Measurements from ENCODE around the gene ZKSCAN1.

Gene ZKSCAN1

DNA sequence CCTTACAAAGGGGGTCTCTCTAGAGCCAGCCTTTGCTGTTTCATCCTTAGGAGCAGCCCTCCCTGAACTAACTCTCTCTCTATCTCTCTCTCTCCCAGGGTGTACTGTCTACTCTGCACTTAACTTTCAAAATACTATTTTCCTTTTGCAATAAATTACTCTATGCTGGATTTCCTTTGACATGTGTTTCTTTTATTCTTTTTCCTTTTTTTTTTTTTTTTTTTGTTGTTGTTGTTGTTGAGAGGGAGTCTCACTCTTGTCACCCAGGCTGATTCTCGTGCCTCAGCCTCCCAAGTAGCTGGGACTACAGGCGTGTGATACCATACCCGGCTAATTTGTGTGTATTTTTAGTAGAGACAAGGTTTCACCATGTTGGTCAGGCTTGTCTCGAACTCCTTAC lies 67.6 kb downstream of the ZKSCAN1 start:
- no peak for FAIRE-seq

DNA sequence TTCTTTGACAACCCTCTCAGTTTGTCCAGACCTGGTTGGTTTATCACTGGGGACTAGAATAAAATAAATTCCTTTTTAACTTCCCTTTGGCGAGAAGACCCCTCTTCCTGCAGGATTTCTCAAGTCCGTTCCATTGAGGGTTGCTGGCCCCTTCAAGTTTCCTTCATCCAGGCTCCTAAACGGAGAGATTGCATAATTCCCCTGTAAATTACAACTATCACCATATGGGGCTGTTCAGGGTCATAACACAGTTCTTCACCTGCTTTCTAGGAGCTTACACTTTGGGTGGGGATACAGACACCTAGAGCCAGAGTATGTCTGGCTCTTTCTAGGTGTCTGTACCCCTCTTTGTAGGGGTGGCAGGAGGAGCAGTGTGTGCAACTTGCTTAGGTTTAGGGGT lies 70.1 kb downstream of the ZKSCAN1 start:
- no peak for FAIRE-seq

DNA sequence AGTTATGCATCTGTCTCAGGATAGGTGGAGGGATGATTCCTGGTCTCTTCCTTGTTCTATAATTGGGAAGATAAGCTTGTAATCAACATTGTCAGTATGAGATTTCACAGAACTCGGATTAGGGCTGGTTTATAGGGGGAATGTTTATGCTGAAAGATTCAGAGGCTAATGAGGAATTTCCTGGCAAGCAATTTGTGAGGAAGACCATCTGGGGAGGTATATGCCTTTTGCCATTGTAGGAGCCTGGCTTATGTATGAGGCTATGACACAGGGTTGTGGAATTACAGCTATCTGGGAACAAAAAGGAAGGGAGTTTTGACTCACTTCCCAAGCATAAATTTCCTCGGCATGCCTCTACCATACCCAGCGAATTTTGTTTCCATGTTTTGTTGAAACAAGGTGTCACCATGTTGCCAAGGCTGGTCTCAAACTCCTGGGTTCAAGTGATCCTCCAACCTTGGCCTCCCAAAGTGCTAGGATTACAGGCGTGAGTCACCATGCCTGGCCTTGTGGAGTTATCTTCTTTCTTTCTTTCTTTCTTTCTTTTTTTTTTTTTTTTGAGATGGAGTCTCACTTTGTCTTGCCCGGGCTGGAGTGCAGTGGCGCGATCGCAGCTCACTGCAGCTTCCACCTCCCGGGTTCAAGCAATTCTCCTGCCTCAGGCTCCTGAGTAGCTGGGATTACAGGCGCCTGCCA lies 71.8 kb downstream of the ZKSCAN1 start:
- no peak for FAIRE-seq

DNA sequence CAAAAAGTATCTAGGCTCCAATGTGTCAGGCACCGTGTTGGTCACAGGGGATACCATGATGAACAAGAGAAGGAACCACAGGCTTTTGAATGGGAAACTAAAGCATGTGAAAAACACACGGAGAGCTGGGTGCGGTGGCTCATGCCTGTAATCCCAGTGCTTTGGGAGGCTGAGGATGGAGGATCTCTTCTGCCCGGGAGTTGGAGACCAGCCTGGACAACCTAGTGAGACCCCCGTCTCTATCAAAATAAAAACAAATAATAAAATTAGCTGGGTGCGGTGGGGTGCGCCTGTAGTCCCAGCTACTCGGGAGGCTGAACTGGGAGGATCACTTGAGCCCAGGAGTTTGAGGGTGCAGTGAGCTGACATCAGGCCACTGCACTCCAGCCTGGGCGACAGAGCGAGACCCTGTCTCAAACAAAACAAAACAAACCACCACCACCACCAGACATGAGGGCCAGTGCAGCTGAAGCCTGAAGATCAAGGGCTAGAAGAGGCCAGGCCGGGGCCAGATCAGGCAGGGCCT lies 72.8 kb downstream of the ZKSCAN1 start:
- no peak for FAIRE-seq

DNA sequence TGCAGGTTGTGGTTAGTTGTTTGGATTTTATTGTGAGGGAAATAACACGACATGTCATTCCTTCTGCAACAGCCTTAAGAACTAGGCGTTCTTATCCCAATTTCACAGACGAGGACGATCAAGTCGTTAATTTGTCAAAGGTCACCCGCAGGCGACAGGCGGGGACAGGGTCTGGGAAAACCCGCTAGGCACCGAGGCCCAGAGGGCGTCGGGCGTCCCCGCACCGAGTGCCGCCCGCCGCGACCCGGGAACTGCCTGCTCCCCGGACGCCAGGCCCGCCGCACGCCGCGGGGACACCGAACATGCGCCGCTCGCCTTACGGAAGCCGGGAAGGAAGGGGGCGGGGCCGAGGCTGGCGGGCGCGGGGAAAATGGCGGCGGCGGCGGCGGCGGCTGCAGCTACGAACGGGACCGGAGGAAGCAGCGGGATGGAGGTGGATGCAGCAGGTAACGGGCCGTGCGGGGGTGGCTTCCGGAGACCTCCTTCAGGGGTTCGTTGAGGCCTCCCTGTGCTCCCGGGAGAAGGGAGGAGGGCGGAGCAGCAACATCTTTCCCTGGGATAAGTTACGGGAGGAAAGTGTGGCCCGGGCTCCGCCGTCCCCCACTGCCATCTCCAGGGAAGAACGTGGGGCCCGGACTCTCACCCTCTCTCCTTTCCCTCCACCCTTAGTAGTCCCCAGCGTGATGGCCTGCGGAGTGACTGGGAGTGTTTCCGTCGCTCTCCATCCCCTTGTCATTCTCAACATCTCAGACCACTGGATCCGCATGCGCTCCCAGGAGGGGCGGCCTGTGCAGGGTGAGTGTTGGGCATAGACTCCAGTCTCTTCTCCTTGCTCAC lies 73.4 kb downstream of the ZKSCAN1 start, which contains the start of gene COPS6:
TSS of gene COPS6 (plus strand) at position 349 of the 837 bp plus-strand sequence. CDS start at position 371, 22 bp downstream.
- FAIRE-seq, result no peak

DNA sequence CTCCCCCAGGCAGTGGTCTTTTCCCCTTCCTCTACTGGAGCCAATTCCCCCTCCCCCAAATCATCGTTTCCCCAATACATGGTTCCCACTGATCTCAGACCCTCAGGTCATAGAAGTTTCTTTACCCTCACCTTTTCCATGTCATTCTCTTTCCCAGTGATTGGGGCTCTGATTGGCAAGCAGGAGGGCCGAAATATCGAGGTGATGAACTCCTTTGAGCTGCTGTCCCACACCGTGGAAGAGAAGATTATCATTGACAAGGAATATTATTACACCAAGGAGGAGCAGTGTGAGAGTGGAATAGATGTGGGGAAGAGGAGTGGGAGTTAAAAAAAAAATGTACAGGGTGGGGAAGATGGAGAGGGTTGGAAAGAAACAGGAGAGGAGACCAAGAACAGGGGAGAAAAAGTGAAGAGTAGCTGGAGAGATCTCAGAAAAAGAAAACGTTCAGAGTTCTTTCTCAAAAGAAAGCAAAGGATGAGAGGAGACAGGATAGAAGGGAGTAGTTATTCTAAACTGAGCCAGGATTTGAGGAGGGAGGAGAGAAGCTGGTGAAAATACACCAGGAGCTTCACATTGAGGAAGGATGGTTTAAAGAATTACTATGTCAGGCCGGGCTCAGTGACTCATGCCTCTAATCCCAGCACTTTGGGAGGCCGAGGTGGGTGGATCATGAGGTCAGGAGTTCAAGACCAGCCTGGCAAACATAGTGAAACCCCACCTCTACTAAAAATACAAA lies 74.2 kb downstream of the ZKSCAN1 start:
- FAIRE-seq, result no peak

DNA sequence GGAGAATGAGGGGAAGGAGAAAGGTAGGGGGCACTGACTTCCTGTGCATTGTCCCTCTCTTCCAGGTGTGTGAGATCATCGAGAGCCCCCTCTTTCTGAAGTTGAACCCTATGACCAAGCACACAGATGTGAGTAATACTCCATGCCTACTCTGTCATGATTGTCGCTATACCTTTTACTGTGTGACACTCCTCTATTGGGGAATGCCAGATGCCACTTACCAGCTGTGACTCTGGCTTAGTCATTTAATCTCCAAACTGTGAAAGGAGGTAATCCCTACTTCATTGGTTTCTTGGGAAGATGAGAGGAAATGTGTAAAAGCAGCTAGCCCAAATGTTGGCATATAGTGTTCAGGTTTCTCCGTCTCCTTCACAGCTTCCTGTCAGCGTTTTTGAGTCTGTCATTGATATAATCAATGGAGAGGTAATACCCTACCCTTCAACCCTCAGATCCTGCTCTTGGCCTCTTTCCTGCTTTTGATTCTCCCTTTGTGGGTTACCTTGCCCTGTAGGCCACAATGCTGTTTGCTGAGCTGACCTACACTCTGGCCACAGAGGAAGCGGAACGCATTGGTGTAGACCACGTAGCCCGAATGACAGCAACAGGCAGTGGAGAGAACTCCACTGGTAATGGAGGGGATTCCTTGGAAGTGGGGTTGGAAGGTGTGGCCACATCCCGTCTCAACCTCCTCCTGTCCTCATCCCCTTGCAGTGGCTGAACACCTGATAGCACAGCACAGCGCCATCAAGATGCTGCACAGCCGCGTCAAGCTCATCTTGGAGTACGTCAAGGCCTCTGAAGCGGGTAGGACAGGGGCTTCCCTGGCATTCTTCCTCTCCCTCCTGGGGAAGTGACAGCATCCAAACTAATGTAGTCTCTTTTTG lies 75.4 kb downstream of the ZKSCAN1 start:
- no peak for FAIRE-seq
